HG02678 (cell line): Measurements from ENCODE around the gene PLN.

Experiments used
- ATAC-seq: cut with Tn5 transposase; IDR thresholded peaks from one replicate; pipeline ENCODE4 v1.9.1; 2021; ENCODE audit warnings: mild to moderate bottlenecking, moderate library complexity; ENCODE audit not compliant: unreplicated experiment

PLN gene

DNA sequence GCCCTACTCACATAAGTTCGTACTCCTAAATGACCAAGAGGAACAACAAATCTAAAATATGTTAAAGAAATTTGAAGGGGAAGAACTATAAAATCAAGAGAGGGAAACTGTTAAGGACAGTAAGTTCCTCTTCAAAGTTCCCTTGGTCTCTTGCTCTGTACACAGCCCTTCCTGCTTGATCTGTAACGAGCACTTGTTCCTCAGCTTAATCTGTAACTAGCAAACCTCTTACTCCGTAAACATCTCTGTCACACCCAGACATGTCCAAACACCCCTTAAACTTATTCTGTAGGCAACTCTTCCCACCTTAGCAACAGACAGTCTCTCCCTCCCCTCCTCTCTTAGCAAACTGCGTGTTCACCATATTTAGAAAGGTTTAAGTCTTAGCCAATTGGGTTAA is 29.9 kb downstream of the PLN start:
- ATAC-seq, result no peak

- ATAC-seq, result no peak
These were observed 30.5 kb downstream of the PLN start for GRCh38 chr6:118578617-118579016.

GRCh38 chr6:118579786-118580185 is 31.7 kb downstream of the PLN start:
- no peak for ATAC-seq

DNA sequence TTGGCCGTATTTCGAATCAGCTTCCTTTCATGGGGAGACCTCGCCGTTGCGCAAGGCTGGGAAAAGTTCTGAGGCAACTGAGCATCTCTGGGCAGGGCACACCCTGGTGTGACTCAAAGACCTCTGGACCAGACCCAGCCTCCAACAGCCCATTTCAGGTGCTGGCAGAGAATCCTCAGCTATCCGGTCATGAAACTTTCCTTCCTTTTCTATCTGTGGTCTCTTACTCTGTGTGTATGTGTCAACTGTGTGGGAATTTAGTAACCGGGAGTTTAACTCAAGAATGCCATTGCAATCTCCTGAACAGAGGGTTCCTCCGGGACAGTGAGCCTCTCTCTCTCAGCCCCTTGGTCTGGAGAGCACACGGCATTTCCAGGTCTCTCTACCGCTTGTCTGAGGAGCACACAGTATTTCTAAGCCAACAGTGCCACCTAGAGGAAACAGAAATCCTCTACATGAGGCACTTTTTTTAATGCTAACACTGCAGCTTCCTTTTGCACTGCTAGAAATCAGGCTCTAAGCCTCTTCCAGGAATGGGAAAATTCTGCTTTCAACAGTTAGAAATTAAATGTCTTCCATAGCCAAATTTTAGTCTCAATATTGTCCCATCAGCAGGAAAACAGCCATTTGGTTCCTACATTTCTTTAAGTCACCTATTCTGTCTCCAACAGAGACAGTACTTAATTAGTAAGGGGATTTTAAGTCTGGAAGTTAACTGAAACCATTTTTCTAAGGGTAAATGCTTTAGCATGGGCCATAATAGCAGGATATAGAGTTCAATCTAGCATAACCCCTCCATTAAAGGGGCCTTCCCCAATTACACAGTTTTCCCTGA is 32.7 kb downstream of the PLN start:
- peak; percentile 52 for ATAC-seq

- ATAC-seq, result no peak
These were observed 33.4 kb downstream of the PLN start for GRCh38 chr6:118581489-118581959.

- no peak for ATAC-seq
These were observed 36.8 kb downstream of the PLN start for GRCh38 chr6:118584911-118585310.

DNA sequence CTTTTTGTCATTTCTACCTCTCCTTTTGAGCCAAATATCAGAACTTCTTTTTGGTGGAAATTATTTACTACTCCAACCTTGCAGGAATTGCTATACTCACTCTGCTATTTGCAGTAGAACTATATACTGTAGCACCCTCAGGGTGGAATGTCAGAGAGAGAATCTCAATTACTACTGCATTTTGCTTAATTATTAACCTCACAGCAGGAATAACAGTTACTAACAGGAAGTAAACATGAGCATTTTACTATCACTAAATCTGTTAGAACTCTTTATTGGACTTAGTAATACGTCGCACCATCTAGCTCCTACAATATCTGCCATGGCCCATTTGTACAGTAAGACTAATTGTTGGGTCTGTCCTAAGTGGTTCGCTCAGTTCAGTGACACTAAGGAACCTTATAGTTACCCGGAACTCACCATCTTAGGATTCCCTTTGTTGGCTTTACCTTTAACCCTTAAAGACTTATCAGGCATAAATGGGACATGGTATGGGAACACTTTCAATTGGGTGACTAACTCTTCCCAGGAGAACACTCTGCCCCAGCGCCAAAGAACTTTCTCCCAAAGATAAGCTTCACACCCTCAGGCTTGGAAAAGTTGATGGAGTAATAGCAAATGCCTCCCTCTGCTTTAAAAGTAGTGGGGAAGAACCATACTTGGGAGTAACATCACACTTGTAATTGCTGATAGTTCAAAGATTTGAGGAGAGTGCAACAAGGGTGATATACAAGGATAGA is 38.8 kb downstream of the PLN start:
- no peak for ATAC-seq

DNA sequence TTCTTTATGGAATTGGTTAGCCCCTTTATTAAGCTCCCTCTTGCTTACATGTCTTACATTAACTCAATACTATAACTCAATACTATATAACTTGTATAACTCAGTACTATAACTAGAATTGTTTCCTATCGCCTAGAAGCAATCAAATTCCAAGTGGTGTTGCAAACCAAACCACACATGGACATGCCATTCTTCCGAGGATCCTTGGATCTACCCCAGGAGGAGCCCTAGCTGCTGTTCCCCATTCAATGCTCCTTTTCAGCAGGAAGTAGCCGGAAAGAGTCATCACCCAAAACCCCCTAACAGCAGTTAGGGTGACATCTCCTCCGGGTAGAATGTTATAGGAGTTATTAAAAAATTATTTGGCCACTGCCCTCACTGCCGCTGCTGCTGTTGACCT is 40.5 kb downstream of the PLN start:
- no peak for ATAC-seq

DNA sequence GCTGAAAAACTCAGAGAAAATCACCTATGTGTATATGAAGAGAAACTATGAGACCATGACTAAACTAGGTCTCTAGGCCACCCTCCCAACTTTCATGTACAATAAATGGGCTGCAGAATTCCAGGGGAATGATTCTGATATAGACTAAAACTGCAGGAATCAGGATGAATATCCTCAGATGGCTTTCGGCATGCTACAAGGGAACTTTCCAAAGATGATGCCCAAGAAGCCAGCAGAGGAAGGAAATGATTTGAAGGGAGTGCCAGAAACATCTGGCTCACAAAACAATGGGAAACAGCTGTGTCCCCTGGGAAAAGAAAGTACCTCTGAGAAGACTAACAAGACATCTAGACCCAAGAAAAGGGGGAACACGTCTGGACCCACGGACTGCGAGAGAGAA is 41.1 kb downstream of the PLN start:
- no peak for ATAC-seq

DNA sequence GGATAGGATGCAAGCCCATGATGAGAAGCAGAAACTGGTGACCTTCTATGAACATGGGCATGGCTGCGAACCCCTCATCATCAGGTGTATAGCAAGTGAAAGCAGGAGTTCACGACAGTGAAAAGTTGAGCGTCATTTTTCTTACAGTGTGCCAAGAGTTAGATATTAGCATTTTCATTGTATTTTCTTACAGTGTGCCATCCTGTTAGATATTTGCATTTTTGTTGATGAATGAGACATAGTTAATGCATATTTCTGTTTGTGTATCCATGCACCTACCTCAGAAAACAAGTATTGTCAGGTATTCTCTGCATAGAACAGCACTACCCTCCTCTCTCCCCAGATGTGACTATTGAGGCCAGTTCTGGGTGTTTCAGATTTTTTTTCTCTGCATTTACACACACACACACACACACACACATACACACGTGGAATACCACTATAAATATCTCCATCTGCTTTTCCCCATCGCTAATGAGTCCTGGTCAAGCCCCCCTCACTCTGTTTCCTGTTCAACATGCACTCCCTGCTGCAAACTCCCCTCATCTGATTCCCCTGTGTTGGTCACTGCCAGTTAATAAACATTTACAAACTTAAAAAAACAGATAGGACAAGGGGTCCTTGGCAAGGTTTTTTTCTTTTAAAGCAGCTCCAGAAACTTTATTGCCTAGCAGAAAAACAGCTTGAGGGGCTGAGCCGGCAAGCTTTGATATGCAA is 41.7 kb downstream of the PLN start:
- no peak for ATAC-seq

DNA sequence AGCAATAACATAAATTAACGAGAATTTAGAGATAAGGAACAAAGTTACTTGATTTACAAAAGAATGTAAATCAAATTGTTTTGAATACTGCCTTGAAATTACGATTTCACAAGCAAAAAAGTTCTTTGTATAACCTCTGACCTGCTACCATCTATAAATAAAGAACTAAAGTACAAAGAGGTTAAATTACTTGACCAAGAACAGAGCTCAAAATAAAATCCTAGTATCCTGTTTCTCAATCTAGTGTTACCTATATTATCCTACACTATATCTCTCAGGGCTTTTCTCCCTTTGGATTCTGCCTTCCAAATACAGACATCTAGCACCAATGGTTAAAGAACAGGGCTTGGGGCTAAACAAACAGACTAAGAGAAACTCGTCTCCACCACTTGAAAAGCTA is 43.8 kb downstream of the PLN start:
- no peak for ATAC-seq

- no peak for ATAC-seq
These were observed 46.8 kb downstream of the PLN start for GRCh38 chr6:118594877-118595276.

- no peak for ATAC-seq
These were observed 48.8 kb downstream of the PLN start for GRCh38 chr6:118596774-118597320.

DNA sequence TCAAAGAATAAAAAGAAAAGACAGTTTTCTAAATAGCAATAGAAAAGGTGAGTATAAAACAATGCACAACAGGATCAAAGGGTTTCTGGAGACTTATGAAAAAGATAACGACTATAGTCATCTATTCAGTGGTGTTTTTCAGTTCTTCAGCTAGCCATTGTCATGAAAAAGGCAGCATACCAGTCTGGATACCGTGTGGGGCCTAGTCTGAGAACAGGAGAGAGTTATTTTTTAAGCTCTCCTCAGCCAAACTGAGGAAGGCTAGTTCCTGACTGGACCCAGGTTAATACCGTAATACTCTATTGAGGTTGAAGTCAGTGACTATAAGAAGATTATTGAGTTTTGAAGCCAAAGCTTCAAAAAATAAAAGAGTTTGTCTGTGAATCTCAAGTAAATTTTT is 49.5 kb downstream of the PLN start:
- ATAC-seq, result no peak

GRCh38 chr6:118598324-118598723 is 50.2 kb downstream of the PLN start:
- no peak for ATAC-seq

- no peak for ATAC-seq
These were observed 54.2 kb downstream of the PLN start for GRCh38 chr6:118602300-118602699.

- no peak for ATAC-seq
These were observed 55.3 kb downstream of the PLN start for GRCh38 chr6:118603372-118603771.

DNA sequence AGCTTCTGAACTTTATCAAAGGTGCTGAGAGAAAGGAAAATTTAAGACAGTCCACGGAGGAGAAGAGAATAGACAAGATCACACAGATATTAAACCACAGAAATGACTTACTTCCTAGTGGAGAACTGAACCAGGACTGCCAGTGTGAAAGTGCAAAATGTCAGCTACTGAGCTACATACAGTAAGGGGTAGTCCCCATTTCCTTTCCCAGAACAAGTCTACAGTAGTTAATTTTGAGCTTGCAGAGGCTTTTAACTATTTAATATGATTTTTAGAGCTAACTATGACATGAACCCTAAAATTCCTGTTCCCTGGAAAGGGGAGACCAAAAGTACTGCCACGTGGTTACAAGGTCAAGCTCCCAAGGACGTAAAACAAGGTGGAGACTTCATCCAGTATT is 58.2 kb downstream of the PLN start:
- ATAC-seq, result no peak

DNA sequence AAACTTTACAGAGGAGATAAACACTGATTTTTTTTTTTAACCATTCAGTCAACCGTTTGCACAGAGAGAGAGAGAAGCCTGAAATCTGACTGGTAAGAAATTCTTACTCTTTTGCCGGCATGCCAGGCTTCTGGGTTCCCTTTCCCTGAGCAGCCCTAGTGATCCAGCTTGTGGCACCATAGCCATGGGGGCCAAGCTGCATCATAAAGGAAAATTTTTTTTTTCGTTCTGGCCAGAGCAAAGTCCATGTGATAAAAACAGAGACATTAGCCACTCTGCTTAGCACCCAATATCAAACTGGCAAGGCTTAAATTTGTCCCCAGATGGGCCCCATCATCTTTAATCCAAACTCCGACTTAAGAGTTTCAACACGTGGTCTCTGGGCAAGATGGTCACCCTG is 58.8 kb downstream of the PLN start:
- ATAC-seq, result no peak
